Tibial artery (tissue), 4 donors: ENCODE measurements around the gene PTH2.

Experiments used
- DNase-seq, 2 donors: peaks; one replicate each; pipeline ENCODE4 v3.0.0-alpha.2; 2019
- H3K27ac ChIP-seq, 2 donors: fragments of 200-600 bp; sonication (generic) in 1 of 2; 1 replicate in 1 of 2; 2 replicates in 1 of 2; pipeline ENCODE4 v1.5.1; 2018 to 2019; ENCODE audit warnings: mild to moderate bottlenecking in 1 of 2
- H3K27me3 ChIP-seq, 2 donors: fragments of 200-600 bp; sonication (generic) in 1 of 2; one replicate each; pipeline versions ENCODE4 v1.5.1 to v1.6.0; 2016 to 2019
- H3K36me3 ChIP-seq, 3 donors: fragments of 200-600 bp; sonication (generic) in 2 of 3; one replicate each; pipeline ENCODE4 v1.5.1; 2016 to 2019; ENCODE audit warnings: mild to moderate bottlenecking in 2 of 3
- H3K4me1 ChIP-seq, 4 donors: fragments of 200-600 bp; sonication (generic) in 2 of 4; 1 replicate in 3 of 4; 2 replicates in 1 of 4; pipeline ENCODE4 v1.5.1; 2016 to 2019
- H3K4me3 ChIP-seq, 2 donors: fragments of 200-600 bp; sonication (generic) in 1 of 2; 1 replicate in 1 of 2; 2 replicates in 1 of 2; pipeline ENCODE4 v1.5.1; 2018 to 2019; ENCODE audit warnings: mild to moderate bottlenecking in 2 of 2
- H3K9me3 ChIP-seq, 3 donors: fragments of 200-600 bp; sonication (generic) in 1 of 3; one replicate each; pipeline ENCODE4 v1.5.1; 2016 to 2019
- intact Hi-C: fragments of 100-400 bp; cut with DNase I; formaldehyde crosslinking; loops from one replicate; pipeline ENCODE4 v1.15.0; 2023; ENCODE audit warnings: low total_unique reads
- TF ChIP-seq, protein P1 (sequence below), 2 experiments: fragments of 200-600 bp in 1 of 2; fragments of 450-650 bp in 1 of 2; IDR thresholded peaks; one replicate each; pipeline ENCODE4 v1.5.1; 2017 to 2019; ENCODE audit warnings: antibody characterized with exemption in 2 of 2, mild to moderate bottlenecking in 1 of 2, moderate library complexity in 1 of 2

Gene PTH2

DNA sequence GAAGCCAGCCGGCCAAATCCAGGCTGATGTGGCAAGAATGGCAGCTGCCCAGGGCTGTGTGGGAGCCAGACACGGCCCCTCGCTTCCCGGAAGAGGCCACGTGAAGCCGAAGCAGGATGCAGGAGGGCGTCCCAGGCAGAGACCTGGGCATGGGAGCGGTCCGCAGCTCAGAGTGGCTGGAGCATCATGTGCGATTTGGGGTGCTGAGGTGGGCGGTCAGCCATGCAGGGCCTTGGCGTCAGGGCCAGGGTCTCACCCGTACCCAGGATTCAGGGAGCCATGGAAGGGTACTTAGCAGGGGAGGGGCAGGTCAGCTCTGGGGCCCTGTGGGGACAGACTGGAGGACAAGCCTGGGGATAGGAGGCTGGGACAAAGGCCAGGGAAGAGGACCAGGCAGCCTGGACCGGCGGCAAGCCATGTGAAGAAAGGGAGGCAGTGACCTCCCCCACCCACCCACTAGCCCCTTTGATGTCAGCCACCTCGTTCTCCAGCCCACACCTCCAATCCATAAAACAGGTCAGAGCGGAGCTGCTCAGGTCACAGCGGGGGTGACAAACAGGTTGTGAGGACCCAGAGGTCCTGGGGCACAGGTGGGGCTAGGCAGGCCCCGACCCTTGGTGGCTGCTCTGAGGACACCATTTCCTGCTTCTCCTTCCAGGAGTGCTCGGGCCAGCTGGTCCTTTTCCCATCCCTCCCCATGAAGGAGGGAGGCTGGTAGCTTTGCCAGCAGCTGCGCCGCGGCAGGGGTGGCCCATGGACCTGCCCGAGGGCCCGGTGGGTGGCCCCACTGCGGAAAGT, 32.9 kb downstream of the PTH2 start:
- Histone ChIP-seq H3K9me3 (no peaks in the 10 kb centered on the region), H3K4me3 (no peak overlapping the region), H3K27ac (no peak overlapping the region), H3K4me1 (no peaks in the 10 kb centered on the region), H3K27me3 (peaks cover 0 to 54% of the 10 kb centered on the region in 2 donors), H3K36me3 (no peaks in the 10 kb centered on the region)
- no peak for DNase-seq
- intact Hi-C loops, result no loop called here
- TF ChIP-seq, protein P1, sequence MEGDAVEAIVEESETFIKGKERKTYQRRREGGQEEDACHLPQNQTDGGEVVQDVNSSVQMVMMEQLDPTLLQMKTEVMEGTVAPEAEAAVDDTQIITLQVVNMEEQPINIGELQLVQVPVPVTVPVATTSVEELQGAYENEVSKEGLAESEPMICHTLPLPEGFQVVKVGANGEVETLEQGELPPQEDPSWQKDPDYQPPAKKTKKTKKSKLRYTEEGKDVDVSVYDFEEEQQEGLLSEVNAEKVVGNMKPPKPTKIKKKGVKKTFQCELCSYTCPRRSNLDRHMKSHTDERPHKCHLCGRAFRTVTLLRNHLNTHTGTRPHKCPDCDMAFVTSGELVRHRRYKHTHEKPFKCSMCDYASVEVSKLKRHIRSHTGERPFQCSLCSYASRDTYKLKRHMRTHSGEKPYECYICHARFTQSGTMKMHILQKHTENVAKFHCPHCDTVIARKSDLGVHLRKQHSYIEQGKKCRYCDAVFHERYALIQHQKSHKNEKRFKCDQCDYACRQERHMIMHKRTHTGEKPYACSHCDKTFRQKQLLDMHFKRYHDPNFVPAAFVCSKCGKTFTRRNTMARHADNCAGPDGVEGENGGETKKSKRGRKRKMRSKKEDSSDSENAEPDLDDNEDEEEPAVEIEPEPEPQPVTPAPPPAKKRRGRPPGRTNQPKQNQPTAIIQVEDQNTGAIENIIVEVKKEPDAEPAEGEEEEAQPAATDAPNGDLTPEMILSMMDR (IDR thresholded peaks at IDR 0.05), result no peak

DNA sequence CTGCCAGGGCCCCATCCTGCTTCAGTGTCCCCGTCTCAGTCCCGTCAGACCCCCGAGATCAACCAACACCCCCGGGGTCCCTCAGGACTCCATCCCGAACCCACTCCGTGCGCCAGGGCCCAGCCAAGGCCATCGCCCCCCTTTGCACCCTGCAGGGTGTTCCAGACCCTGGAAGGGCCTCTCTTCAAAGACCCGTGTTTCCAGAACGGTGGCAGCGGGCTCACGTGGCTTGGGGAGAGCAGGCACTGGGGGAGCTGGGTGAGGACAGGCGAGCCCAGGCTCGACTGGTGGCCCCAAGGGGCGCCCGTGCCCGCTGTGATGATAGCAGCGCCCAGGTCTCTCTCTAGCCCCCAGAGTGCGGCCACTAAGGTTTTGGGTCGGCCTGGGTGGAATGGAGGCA, 33.8 kb downstream of the PTH2 start:
- intact Hi-C loops, result no loop called here
- no peaks in the 10 kb centered on the region for H3K9me3 ChIP-seq
- TF ChIP-seq, protein P1 (IDR thresholded peaks at IDR 0.05), result no peak
- peaks cover 0 to 50% of the 10 kb centered on the region in 2 donors for H3K27me3 ChIP-seq
- no peak overlapping the region for H3K27ac ChIP-seq
- no peak for DNase-seq
- no peak overlapping the region for H3K4me3 ChIP-seq
- no peaks in the 10 kb centered on the region for H3K36me3 ChIP-seq
- no peaks in the 10 kb centered on the region for H3K4me1 ChIP-seq

DNA sequence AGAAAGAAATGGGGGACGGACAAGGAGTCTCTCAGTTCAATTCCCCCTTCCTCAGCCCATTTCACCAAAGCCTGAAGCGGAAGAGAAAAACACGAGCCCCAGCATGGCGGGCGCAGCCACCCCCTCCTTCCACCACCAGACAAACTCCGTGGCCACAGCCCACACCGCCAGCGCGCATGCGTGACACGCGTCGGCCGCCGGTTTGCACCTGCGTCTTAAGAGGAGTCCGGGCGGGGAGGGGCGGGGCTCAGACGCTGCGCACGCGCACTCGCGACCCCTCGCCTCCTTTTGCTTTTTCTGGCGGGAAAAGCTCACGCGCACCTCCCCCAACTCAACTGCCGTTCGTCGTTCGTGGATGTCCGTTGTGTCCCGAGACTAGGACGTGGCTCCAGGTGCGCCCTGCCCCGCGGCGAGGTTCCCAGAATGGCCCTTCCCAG, 35.3 kb downstream of the PTH2 start, which contains the start of gene KASH5:
Gene KASH5 (plus strand): TSS at position 314 of the 437 bp plus-strand sequence. CDS start 2,635 bp downstream, outside the sequence.
- H3K4me1 ChIP-seq, result no peaks in the 10 kb centered on the region
- peak within 1 kb of the TSS; percentile 22 to 31 for H3K4me3 ChIP-seq
- no peak within 1 kb of the TSS for H3K27ac ChIP-seq
- DNase-seq, result peak; percentile 49 to 88
- peaks cover 0 to under 1% (median 0%) of the 10 kb centered on the region in 3 donors for H3K9me3 ChIP-seq
- H3K36me3 ChIP-seq, result no peaks in the 10 kb centered on the region
- intact Hi-C loops, result no loop called here
- peaks cover 0 to 40% of the 10 kb centered on the region in 2 donors for H3K27me3 ChIP-seq
- TF ChIP-seq, protein P1 (IDR thresholded peaks at IDR 0.05), result no peak

DNA sequence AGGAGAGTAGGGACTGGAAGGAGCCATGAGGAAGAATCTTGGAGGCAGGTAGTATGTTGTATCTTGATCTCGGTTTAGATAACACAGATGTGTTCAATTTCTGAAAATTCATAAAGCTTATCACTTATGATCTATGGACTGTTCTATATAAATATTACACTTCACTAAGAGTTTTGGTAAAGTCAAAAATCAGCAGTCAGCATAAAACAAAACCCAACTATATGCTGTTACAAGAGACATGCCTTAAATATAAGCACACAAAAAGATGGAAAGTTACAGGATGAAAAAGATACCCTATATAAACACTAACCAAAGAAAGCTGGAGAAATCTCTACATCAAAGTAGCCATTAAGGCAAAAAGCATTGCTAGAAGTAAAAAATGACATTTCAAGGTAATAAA, 39.6 kb downstream of the PTH2 start:
- peaks cover 0 to 25% of the 10 kb centered on the region in 2 donors for H3K27me3 ChIP-seq
- DNase-seq, result no peak
- TF ChIP-seq, protein P1 (IDR thresholded peaks at IDR 0.05), result no peak
- intact Hi-C loops, result no loop called here
- H3K9me3 ChIP-seq, result peaks cover 0 to 14% (median 10%) of the 10 kb centered on the region in 3 donors
- H3K36me3 ChIP-seq, result no peaks in the 10 kb centered on the region
- no peak overlapping the region for H3K27ac ChIP-seq
- no peak overlapping the region for H3K4me3 ChIP-seq
- H3K4me1 ChIP-seq, result no peaks in the 10 kb centered on the region

DNA sequence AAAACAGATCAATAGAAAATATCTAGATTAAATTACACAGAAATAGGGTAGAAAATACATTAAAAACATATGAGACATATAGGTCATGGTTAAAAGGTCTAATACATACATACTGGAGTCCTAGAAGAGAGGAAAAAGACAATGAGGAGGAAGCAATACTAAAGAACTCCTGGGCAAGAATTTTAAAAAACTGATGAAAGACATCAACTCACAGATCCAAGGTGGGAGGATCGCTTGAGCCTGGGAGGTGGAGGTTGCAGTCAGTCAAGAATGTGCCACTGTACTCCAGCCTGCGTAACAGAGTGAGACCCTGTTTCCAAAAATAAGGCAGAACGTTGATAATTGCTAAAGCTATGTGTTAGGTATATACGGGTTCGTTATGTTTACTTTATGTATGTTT, 40.6 kb downstream of the PTH2 start:
- intact Hi-C loops, result no loop called here
- Histone ChIP-seq H3K4me3 (no peak overlapping the region), H3K27ac (no peak overlapping the region), H3K4me1 (no peaks in the 10 kb centered on the region), H3K36me3 (no peaks in the 10 kb centered on the region), H3K9me3 (peaks cover 0 to 14% (median 10%) of the 10 kb centered on the region in 3 donors), H3K27me3 (peaks cover 0 to 15% of the 10 kb centered on the region in 2 donors)
- DNase-seq, result no peak
- TF ChIP-seq, protein P1 (IDR thresholded peaks at IDR 0.05), result no peak
